A549 (cell line): ENCODE measurements around the gene GCAT. TPM values are rescaled to one million over a fixed set of nuclear protein-coding genes. Genes with fewer than 3 reads are reported as not detected.

Experiments used
- ATAC-seq, 2 experiments: fragments of 200-7000 bp in 1 of 2; fragments of >200 bp in 1 of 2; cut with Nextera tagmentation in 1 of 2; cut with Tn5 transposase in 1 of 2; 3 replicates each; pipeline versions ENCODE4 v1.8.0 to v1.9.1; 2018 to 2020; ENCODE audit warnings: mild to moderate bottlenecking in 1 of 2, moderate library complexity in 1 of 2
- CTCF ChIA-PET: fragments of 300-600 bp; sonication (Branson Sonifier 250); formaldehyde crosslinking; extraction: SDS; loops from one replicate; lab custom pipeline; 2021; ENCODE audit warnings: antibody characterized with exemption, inconsistent platforms; lab: Yijun Ruan, JAX
- POLR2A ChIA-PET: fragments of 350-600 bp; formaldehyde crosslinking; extraction: SDS; loops from one replicate; lab custom pipeline; 2021; ENCODE audit warnings: antibody characterized with exemption, inconsistent platforms; lab: Yijun Ruan, JAX
- DNase-seq, 2 experiments: peaks; one replicate each; pipeline versions ENCODE4 v3.0.0 to v3.0.0-alpha.2; 2011 to 2016; ENCODE audit warnings: low read depth in 1 of 2, low spot score in 1 of 2
- FAIRE-seq: peaks from 2 replicates; lab custom pipeline; 2011; peaks lifted over from hg19 to GRCh38; lab: Jason Lieb, UNC
- H3K27ac ChIP-seq, 2 experiments: fragments of >200 bp; sonication (Bioruptor Twin); formaldehyde crosslinking; 3 replicates each; pipeline ENCODE4 v1.5.1; 2016 to 2017
- H3K4me1 ChIP-seq: fragments of >200 bp; sonication (Bioruptor Twin); formaldehyde crosslinking; 3 replicates; pipeline ENCODE4 v1.6.1; 2016
- H3K4me2 ChIP-seq: fragments of >200 bp; sonication (Bioruptor Twin); formaldehyde crosslinking; 3 replicates; pipeline ENCODE4 v1.6.1; 2016
- H3K4me3 ChIP-seq: fragments of >200 bp; sonication (Bioruptor Twin); formaldehyde crosslinking; 3 replicates; pipeline ENCODE4 v1.5.1; 2016
- H3K9me3 ChIP-seq: fragments of >200 bp; sonication (Bioruptor Twin); formaldehyde crosslinking; 3 replicates; pipeline ENCODE4 v1.6.1; 2016
- BHLHE40 ChIP-seq: IDR thresholded peaks from 2 replicates; pipeline ENCODE4 v1.6.1; 2012; ENCODE audit warnings: low read depth, low read length, inconsistent platforms
- CEBPB ChIP-seq, 2 experiments: fragments of >200 bp in 1 of 2; sonication (Bioruptor Twin) in 1 of 2; formaldehyde crosslinking in 1 of 2; IDR thresholded peaks; 2 replicates each; pipeline ENCODE4 v1.6.1; 2012 to 2016
- CHD4 ChIP-seq: fragments of 200-600 bp; sonication (generic); IDR thresholded peaks from 2 replicates; pipeline ENCODE4 v1.6.1; 2016; ENCODE audit warnings: antibody characterized with exemption, mild to moderate bottlenecking, borderline replicate concordance
- EHF ChIP-seq: fragments of 250-450 bp; sonication (Bioruptor Pico); IDR thresholded peaks from 2 replicates; pipeline ENCODE4 v1.5.0; 2020; ENCODE audit warnings: mild to moderate bottlenecking
- ESRRA ChIP-seq: fragments of 150-350 bp; IDR thresholded peaks from 2 replicates; pipeline ENCODE4 v1.6.1; 2014; ENCODE audit warnings: mild to moderate bottlenecking, low read length, borderline replicate concordance
- HDAC2 ChIP-seq: fragments of 200-600 bp; sonication (generic); IDR thresholded peaks from 2 replicates; pipeline ENCODE4 v1.6.1; 2016
- MAZ ChIP-seq: fragments of 150-350 bp; IDR thresholded peaks from 2 replicates; pipeline ENCODE4 v1.6.1; 2014; ENCODE audit warnings: antibody characterized with exemption, low read depth, low read length, borderline replicate concordance
- PBX3 ChIP-seq: IDR thresholded peaks from 2 replicates; pipeline ENCODE4 v1.6.1; 2012
- RARB ChIP-seq: fragments of 250-450 bp; sonication (Bioruptor Pico); IDR thresholded peaks from 2 replicates; pipeline ENCODE4 v1.8.0; 2021; ENCODE audit warnings: mild to moderate bottlenecking, moderate library complexity
- USF2 ChIP-seq: fragments of 450-650 bp; IDR thresholded peaks from 2 replicates; pipeline ENCODE4 v1.6.1; 2014; ENCODE audit warnings: antibody characterized with exemption
- ZNF302 ChIP-seq: fragments of 250-450 bp; sonication (Bioruptor Pico); IDR thresholded peaks from 2 replicates; pipeline ENCODE4 v1.9.0; 2021; ENCODE audit warnings: inconsistent platforms, mild to moderate bottlenecking, moderate library complexity
- WGBS: methylation state at CpG from one replicate; pipeline ENCODE4 v1.1.6; 2017; ENCODE audit errors: missing lambda C conversion rate; 5-methylcytosine and 5-hydroxymethylcytosine counted together
- polyA plus RNA-seq, 4 experiments: library from polyadenylated mRNA; depleted of rRNA in 3 of 4; stranded (reverse); fragments of >200 nt; fragmentation: RNase III in 1 of 4; extraction: RNeasy Plus Mini Kit Qiagen cat#74134 plus additional on column Dnase treatment in 1 of 4; gene quantifications; 2 replicates in 3 of 4; 3 replicates in 1 of 4; pipeline ENCODE4 v1.2.3, GENCODE V29; 2011 to 2017
- TF ChIP-seq, protein P1 (sequence below): fragments of 150-350 bp; IDR thresholded peaks from 2 replicates; pipeline ENCODE4 v1.6.1; 2014; ENCODE audit warnings: low read depth, mild to moderate bottlenecking, low read length
- TF ChIP-seq, protein P2 (sequence below): fragments of 250-450 bp; sonication (Bioruptor Pico); IDR thresholded peaks from 2 replicates; pipeline ENCODE4 v1.5.0; 2020; ENCODE audit warnings: low read depth, mild to moderate bottlenecking, moderate library complexity
- TF ChIP-seq, protein P3 (sequence below): fragments of >200 bp; sonication (Bioruptor Twin); formaldehyde crosslinking; IDR thresholded peaks from 3 replicates; pipeline ENCODE4 v1.5.1; 2016
- TF ChIP-seq, protein P4 (sequence below): IDR thresholded peaks from 2 replicates; pipeline ENCODE4 v1.6.1; 2012; ENCODE audit warnings: low read depth, borderline replicate concordance

The GCAT gene
- polyA plus RNA-seq, 2 of the 4 experiments (the other 2 are of a cell fraction), result 1.2 to 2.1 TPM

DNA sequence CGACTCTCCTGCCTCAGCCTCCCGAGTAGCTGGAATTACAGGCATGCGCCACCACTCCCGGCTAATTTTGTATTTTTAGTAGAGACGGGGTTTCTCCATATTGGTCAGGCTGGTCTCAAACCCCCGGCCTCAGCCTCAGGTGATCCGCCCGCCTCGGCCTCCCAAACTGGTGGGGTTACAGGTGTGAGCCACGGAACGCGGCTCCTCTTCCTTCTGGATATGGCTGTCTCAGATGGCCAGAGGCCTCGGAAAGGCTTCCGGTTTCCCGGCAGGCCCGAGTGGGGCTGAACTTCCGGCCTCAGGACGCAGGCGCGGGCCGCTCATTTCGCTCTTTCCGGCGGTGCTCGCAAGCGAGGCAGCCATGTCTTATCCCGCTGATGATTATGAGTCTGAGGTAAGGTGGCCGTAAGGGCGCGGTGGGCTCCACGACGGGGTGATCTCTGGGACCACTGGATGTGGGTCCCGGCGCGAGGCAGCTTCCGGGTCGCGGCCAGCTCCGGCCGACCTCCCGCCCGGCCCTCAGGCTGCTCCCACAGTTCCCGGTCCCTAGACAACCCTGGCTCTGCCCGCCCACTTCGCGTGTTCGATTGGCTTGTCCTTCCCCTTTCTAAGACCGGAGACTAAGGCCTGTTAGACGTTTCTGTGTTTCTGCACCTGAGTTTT is 41.5 kb downstream of the GCAT start, which contains the start of gene EIF3L (continued):
- TF ChIP-seq BHLHE40 (no peak), ZNF302 (no peak), CHD4 (no peak), MAZ (no peak), PBX3 (no peak), ESRRA (no peak), CEBPB (IDR thresholded peaks at IDR 0.05) (no peak)
- TF ChIP-seq, protein P1, sequence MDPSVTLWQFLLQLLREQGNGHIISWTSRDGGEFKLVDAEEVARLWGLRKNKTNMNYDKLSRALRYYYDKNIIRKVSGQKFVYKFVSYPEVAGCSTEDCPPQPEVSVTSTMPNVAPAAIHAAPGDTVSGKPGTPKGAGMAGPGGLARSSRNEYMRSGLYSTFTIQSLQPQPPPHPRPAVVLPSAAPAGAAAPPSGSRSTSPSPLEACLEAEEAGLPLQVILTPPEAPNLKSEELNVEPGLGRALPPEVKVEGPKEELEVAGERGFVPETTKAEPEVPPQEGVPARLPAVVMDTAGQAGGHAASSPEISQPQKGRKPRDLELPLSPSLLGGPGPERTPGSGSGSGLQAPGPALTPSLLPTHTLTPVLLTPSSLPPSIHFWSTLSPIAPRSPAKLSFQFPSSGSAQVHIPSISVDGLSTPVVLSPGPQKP, result no peak
- TF ChIP-seq, all 56 proteins: peak for 7

- Histone ChIP-seq H3K4me1 (peaks cover 11% of the 10 kb centered on the region; the same call in 2 of the 3 replicates), H3K9me3 (no peaks in the 10 kb centered on the region), H3K4me3 (no peak overlapping the region), H3K27ac (no peak overlapping the region), H3K4me2 (peak overlapping the region; percentile 98)
- no peak for DNase-seq
- ChIA-PET POLR2A (no interaction called here), CTCF (interaction anchor here (1.1 to 4.7 kb wide), 2 partner anchors 12 to 33 kb away, joined by 3 to 46 read pairs; no protein-coding TSS in a partner anchor)
- no peak for ATAC-seq
- WGBS, result 83% methylated on average over 4 of the region's 4 CpGs
- FAIRE-seq, result no peak
- TF ChIP-seq, protein P1, result no peak
- TF ChIP-seq, protein P2, sequence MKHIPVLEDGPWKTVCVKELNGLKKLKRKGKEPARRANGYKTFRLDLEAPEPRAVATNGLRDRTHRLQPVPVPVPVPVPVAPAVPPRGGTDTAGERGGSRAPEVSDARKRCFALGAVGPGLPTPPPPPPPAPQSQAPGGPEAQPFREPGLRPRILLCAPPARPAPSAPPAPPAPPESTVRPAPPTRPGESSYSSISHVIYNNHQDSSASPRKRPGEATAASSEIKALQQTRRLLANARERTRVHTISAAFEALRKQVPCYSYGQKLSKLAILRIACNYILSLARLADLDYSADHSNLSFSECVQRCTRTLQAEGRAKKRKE (CRISPR knock-in tag), result no peak
- TF ChIP-seq RARB (CRISPR knock-in tag) (no peak), PBX3 (no peak), EHF (CRISPR knock-in tag) (no peak), HDAC2 (no peak), BHLHE40 (no peak), USF2 (no peak)
- TF ChIP-seq, protein P3, sequence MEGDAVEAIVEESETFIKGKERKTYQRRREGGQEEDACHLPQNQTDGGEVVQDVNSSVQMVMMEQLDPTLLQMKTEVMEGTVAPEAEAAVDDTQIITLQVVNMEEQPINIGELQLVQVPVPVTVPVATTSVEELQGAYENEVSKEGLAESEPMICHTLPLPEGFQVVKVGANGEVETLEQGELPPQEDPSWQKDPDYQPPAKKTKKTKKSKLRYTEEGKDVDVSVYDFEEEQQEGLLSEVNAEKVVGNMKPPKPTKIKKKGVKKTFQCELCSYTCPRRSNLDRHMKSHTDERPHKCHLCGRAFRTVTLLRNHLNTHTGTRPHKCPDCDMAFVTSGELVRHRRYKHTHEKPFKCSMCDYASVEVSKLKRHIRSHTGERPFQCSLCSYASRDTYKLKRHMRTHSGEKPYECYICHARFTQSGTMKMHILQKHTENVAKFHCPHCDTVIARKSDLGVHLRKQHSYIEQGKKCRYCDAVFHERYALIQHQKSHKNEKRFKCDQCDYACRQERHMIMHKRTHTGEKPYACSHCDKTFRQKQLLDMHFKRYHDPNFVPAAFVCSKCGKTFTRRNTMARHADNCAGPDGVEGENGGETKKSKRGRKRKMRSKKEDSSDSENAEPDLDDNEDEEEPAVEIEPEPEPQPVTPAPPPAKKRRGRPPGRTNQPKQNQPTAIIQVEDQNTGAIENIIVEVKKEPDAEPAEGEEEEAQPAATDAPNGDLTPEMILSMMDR, result no peak
- TF ChIP-seq, protein P4, sequence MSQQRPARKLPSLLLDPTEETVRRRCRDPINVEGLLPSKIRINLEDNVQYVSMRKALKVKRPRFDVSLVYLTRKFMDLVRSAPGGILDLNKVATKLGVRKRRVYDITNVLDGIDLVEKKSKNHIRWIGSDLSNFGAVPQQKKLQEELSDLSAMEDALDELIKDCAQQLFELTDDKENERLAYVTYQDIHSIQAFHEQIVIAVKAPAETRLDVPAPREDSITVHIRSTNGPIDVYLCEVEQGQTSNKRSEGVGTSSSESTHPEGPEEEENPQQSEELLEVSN, result no peak
Observed at GRCh38 chr22:37850801-37851200, 43.1 kb downstream of the GCAT start.
